Pancreas (tissue), 10 donors: ENCODE data around the gene RTN4R. TPM values are rescaled to one million over a fixed set of nuclear protein-coding genes. Genes with fewer than 3 reads are reported as not detected.

Experiments used
- ATAC-seq, 4 donors: fragments of 200-7000 bp; cut with Tn5 transposase; one replicate each; pipeline versions ENCODE4 v1.8.0 to v1.9.1; 2020; ENCODE audit warnings: mild to moderate bottlenecking in 4 of 4, moderate library complexity in 4 of 4
- DNase-seq, 6 donors: peaks; one replicate each; pipeline ENCODE4 v3.0.0-alpha.2; 2020
- FAIRE-seq: peaks from 2 replicates; lab custom pipeline; 2012; peaks lifted over from hg19 to GRCh38; lab: Jason Lieb, UNC
- H3K27ac ChIP-seq, 4 donors: fragments of 200-600 bp; sonication (generic); 1 replicate in 3 of 4; 2 replicates in 1 of 4; pipeline versions ENCODE4 v1.5.0 to v1.8.0; 2020
- H3K27me3 ChIP-seq, 4 donors: fragments of 200-600 bp; one replicate each; pipeline ENCODE4 v1.8.0; 2021
- H3K36me3 ChIP-seq, 3 donors: fragments of 200-600 bp; sonication (generic) in 1 of 3; one replicate each; pipeline versions ENCODE4 v1.5.0 to v1.8.0; 2020 to 2021
- H3K4me1 ChIP-seq, 3 donors: fragments of 200-600 bp; one replicate each; pipeline ENCODE4 v1.8.0; 2021
- H3K4me3 ChIP-seq, 4 donors: fragments of 200-600 bp; sonication (generic) in 2 of 4; one replicate each; pipeline versions ENCODE4 v1.5.0 to v1.8.0; 2020 to 2021
- H3K9me3 ChIP-seq, 4 donors: fragments of 200-600 bp; one replicate each; pipeline ENCODE4 v1.8.0; 2021
- WGBS, 2 donors: extraction: QIAGEN DNeasy Blood & Tissue Kit; methylation state at CpG; one replicate each; pipeline ENCODE4 v1.1.7; 2013; 5-methylcytosine and 5-hydroxymethylcytosine counted together
- intact Hi-C, 3 donors: fragments of 100-400 bp; cut with DNase I; formaldehyde crosslinking; loops; one replicate each; pipeline versions ENCODE4 v1.11.1 to v1.14.2; 2022
- polyA plus RNA-seq, 2 donors: library from polyadenylated mRNA; stranded (reverse); fragments of 200-250 nt; gene quantifications; one replicate each; pipeline ENCODE4 v1.2.3, GENCODE V29; 2013
- total RNA-seq, 6 donors: library from RNA; stranded (reverse); fragmentation: NEBNext Ultra II Directional in 4 of 6; extraction: Animal tissue kit (Norgen Biotek cat#: 25700) in 4 of 6; gene quantifications; one replicate each; pipeline versions ENCODE4 v1.2.1 to v1.2.4, GENCODE V29; 2021 to 2023
- TF ChIP-seq, protein P1 (sequence below), 4 donors: fragments of 200-600 bp; sonication (generic) in 3 of 4; IDR thresholded peaks; one replicate each; pipeline versions ENCODE4 v1.5.0 to v1.8.0; 2021; ENCODE audit warnings: antibody characterized with exemption in 4 of 4
- donor health status: healthy with polysubstance abuse.
- donor health status: DM: no; HTN: no; CAD: no; lungs with moderate emphysema.
- donor health status: DM: no; HTN: no; CAD: no.
- donor health status: control.
- donor health status: control.
- donor health status: Bipolar disorder and iron deficiency.
- donor health status: DM: yes; HTN: yes; CAD: no.
- donor health status: DM: no; HTN: no; CAD: no.
- donor health status: DM: no; HTN: no; CAD: no.
- donor health status: DM: yes; HTN: yes; CAD: no.

The RTN4R gene
- total and polyA plus RNA-seq, 8 donors = 0.88 to 7.4 (median 1.7) TPM

GRCh38 chr22:20242393-20243175, 25.5 kb downstream of the RTN4R start:
- ATAC-seq = no peak
- Histone ChIP-seq H3K36me3 (no peaks in the 10 kb centered on the region), H3K9me3 (no peaks in the 10 kb centered on the region), H3K4me1 (peaks cover 0 to 2% (median 2%) of the 10 kb centered on the region in 3 donors), H3K27me3 (no peaks in the 10 kb centered on the region), H3K4me3 (no peak overlapping the region), H3K27ac (no peak overlapping the region)
- FAIRE-seq = no peak
- 92 to 94% methylated on average over 42 of the region's 42 CpGs for whole genome bisulfite sequencing, 2 donors
- intact Hi-C loops = no loop called here
- DNase-seq = no peak
- TF ChIP-seq, protein P1, sequence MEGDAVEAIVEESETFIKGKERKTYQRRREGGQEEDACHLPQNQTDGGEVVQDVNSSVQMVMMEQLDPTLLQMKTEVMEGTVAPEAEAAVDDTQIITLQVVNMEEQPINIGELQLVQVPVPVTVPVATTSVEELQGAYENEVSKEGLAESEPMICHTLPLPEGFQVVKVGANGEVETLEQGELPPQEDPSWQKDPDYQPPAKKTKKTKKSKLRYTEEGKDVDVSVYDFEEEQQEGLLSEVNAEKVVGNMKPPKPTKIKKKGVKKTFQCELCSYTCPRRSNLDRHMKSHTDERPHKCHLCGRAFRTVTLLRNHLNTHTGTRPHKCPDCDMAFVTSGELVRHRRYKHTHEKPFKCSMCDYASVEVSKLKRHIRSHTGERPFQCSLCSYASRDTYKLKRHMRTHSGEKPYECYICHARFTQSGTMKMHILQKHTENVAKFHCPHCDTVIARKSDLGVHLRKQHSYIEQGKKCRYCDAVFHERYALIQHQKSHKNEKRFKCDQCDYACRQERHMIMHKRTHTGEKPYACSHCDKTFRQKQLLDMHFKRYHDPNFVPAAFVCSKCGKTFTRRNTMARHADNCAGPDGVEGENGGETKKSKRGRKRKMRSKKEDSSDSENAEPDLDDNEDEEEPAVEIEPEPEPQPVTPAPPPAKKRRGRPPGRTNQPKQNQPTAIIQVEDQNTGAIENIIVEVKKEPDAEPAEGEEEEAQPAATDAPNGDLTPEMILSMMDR (IDR thresholded peaks at IDR 0.05) = no peak

DNA sequence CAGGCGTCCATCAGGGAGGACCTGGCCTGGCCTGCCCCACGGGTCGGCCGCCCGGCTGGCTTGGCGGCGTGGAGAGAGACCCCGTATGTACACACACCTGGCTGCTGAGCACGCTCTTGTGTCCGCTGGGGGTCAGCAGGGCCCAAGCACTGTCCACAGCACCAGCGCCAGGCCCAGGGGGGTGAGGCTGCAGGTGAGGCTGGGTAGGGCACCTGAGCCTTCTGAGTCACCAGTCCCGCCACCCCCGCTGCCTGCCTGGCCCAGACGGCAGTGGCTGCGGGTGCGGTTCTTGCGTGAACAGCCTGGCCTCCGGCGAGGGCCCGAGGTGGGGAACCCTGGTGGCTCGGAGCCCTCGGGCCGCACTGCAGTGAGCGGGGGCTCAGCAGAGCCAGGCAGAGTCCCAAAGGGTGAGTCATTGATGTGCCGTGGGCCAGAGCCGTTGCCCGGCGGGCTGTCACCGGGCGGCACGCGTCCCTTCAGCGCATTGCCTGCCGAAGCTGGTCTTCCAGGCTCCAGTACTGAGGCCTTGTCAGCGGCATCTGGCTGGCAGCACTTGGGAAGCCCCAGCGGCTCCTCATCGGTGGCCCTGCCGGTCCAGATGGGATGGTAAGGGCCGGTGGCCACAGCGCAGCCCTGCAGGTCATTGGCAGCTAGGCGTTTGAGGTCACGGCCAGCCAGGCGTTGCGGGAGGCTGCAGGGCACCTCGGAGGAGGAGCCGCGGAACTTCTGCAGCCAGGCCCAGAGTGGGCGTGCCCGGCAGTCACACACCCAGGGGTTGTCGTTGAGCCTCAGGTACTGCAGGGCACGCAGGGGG, 26.3 kb downstream of the RTN4R start:
- intact Hi-C loops = no loop called here
- Histone ChIP-seq H3K36me3 (no peaks in the 10 kb centered on the region), H3K27me3 (no peaks in the 10 kb centered on the region), H3K4me3 (no peak overlapping the region), H3K9me3 (no peaks in the 10 kb centered on the region), H3K4me1 (peaks cover 0 to 5% (median 5%) of the 10 kb centered on the region in 3 donors), H3K27ac (no peak overlapping the region)
- FAIRE-seq (no peak), DNase-seq (no peak), ATAC-seq (no peak)
- 94% methylated on average over 48 to 51 of the region's 51 CpGs for WGBS, 2 donors
- TF ChIP-seq, protein P1 (IDR thresholded peaks at IDR 0.05) = no peak

DNA sequence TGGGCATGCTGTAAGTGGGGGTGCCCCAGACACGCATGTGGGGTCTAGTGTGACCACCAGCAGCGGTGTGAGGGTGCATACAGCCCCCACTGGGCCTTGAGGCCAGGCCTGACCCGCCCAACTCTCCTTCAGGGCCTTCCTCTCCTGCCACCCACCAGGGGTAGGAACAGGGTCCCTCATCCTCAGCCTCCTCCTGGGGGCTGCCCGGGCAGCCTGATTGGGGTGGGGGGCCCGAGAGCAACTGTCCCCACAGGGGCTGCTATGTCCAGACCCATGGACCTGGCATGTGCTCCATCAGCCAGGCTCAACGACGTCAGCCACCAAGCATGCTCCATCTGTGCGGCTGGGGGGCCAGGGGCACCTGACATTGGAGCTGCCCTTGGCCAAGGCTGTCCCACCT, 27.2 kb downstream of the RTN4R start:
- Histone ChIP-seq H3K4me3 (no peak overlapping the region), H3K4me1 (peaks cover 0 to 5% (median 5%) of the 10 kb centered on the region in 3 donors), H3K9me3 (no peaks in the 10 kb centered on the region), H3K27ac (no peak overlapping the region), H3K27me3 (no peaks in the 10 kb centered on the region), H3K36me3 (no peaks in the 10 kb centered on the region)
- 90 to 92% methylated on average over 8 of the region's 8 CpGs for WGBS, 2 donors
- intact Hi-C loops = no loop called here
- TF ChIP-seq, protein P1 (IDR thresholded peaks at IDR 0.05) = no peak
- FAIRE-seq (no peak), DNase-seq (no peak), ATAC-seq (no peak)

GRCh38 chr22:20240447-20240764, 27.7 kb downstream of the RTN4R start:
- intact Hi-C loops = no loop called here
- WGBS, 2 donors = 76 to 81% methylated on average over 9 to 14 of the region's 14 CpGs
- TF ChIP-seq, protein P1 (IDR thresholded peaks at IDR 0.05) = no peak
- ATAC-seq = no peak
- no peaks in the 10 kb centered on the region for H3K27me3 ChIP-seq
- no peaks in the 10 kb centered on the region for H3K9me3 ChIP-seq
- no peak overlapping the region for H3K4me3 ChIP-seq
- DNase-seq = no peak
- no peak overlapping the region for H3K27ac ChIP-seq
- no peaks in the 10 kb centered on the region for H3K36me3 ChIP-seq
- peaks cover 0 to 5% (median 5%) of the 10 kb centered on the region in 3 donors for H3K4me1 ChIP-seq
- FAIRE-seq = no peak
